ENCODE results near the gene ERBB4.

DNA sequence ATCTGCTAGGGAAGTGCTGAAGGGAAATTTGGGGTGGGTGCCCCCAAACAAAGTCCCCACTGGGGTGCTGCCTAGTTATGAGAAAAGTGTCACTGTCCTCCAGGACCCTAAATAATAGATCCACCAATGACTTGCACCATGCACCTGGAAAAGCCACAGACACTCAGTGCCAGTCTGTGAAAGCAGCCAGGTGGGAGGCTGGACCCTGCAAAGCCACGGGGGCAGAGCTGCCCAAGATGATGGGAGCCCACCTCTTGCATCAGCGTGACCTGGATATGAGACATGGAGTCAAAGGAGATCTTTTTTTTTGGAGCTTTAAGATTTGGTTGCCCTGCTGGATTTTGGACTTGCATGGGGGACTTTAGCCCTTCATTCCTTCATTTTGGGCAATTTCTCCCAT, 431.6 kb downstream of the ERBB4 start:
- TF ChIP-seq, protein P1, sequence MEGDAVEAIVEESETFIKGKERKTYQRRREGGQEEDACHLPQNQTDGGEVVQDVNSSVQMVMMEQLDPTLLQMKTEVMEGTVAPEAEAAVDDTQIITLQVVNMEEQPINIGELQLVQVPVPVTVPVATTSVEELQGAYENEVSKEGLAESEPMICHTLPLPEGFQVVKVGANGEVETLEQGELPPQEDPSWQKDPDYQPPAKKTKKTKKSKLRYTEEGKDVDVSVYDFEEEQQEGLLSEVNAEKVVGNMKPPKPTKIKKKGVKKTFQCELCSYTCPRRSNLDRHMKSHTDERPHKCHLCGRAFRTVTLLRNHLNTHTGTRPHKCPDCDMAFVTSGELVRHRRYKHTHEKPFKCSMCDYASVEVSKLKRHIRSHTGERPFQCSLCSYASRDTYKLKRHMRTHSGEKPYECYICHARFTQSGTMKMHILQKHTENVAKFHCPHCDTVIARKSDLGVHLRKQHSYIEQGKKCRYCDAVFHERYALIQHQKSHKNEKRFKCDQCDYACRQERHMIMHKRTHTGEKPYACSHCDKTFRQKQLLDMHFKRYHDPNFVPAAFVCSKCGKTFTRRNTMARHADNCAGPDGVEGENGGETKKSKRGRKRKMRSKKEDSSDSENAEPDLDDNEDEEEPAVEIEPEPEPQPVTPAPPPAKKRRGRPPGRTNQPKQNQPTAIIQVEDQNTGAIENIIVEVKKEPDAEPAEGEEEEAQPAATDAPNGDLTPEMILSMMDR (IDR thresholded peaks at IDR 0.05): no peak
- TF ChIP-seq POLR2A (IDR thresholded peaks at IDR 0.05): no peak

Measured in uterus (tissue), 2 donors.